Measurements from ENCODE around the gene PRICKLE3.
"Not testable (repeated sequence)": the region's sequence is repeated elsewhere in the genome, so short reads cannot be mapped to it uniquely, and the experiment has no call there.

The PRICKLE3 gene

GRCh38 chrX:49178537-49178936 is 7.6 kb downstream of the PRICKLE3 start:
- DNase-seq, result no peak

DNA sequence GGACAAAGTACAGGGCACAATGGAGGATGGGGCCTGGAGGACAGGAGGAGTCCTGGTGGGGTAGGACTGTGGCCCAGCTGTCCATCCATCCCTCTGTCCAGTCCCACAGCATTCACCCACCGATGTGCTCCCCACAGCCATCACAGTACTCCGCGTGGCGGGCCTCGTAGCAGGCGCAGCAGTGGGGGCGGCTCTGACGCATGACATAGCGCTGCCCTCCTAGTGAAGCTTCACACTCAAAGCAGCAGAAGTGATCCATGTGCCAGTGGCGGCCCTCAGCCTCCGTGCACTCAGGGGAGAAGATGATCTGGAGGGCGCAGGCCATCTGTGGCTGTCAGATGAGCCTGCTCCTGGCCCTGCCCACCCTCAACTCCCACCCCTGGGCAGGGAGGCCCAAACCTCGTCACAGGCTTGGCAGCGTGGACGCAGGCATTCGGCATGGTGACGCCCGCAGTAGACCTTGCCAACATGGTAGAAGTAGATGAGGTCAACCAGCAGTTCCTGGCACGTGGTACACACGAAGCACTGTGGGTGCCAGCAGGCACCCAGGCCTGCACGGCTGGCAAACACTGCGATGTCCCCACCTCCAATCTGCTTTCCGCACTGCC is 8.2 kb downstream of the PRICKLE3 start:
- DNase-seq, result no peak

DNA sequence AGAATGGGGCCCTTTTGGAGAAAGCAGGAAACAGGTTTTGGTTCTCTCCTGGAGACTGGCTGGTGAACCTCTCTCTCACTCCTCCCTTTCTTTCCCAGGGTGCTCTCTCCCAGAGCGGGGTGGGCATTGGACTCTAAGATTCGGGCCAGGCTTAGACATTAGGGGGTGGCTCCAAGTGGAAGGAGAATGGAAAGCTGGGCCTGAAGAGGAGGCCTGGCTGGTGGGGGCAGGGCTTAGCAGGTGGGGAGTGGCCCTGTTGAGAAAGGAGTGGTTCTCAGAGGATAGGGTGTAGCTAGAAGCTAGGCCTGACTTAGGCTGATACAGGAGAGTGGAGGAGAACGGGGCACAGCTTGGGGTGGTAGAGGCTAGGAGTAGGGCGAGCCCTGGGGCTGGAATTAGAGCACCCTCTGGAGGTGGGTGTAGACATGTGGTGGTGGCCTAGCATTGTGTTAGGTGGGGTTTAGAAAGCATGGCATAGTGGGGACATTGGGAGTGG is 8.8 kb downstream of the PRICKLE3 start:
- no peak for DNase-seq

GRCh38 chrX:49176421-49177326 is 9.5 kb downstream of the PRICKLE3 start:
- DNase-seq, result no peak

DNA sequence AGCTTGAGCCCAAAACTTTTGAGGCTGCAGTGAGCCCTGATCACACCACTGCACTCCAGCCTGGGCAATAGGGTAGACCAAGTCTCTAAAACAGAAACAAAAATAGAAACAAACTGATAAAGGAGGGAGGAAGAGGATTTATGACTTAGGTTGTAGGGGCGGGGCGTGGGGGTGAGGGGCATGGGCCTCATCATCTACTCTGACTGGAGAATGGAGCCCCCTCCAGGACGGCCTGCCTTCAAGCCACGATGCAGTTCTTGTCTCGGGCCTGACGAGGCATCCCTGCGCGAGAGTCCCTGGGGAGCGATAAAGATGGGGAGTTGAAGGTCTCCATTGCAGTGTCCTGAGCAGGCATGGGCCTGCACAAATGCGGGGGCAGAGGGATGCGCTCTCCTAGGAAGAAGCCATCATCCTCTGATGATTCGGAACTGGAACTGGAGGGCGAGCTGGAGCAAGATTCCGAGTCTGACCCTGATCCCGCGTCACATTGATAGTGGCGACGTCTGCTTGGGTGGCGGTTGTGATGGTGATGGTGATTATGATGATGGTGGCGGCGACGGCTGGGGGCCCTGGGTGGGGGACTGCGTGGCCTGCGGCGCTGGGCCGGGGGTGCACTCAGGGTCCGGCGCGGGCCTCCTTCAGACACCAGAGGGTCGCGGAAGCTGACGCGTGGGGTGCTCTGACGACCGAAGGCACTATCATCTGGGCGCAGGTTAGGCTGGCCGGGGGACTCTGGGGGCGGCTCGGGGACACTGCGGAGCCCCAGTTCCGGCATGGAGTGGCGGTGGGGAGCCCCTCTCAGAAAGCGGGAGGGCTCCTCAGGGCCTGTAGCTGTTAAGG is 10.5 kb downstream of the PRICKLE3 start:
- DNase-seq, result no peak

- no peak for DNase-seq
Observed at GRCh38 chrX:49174723-49175122, 11.4 kb downstream of the PRICKLE3 start.

DNA sequence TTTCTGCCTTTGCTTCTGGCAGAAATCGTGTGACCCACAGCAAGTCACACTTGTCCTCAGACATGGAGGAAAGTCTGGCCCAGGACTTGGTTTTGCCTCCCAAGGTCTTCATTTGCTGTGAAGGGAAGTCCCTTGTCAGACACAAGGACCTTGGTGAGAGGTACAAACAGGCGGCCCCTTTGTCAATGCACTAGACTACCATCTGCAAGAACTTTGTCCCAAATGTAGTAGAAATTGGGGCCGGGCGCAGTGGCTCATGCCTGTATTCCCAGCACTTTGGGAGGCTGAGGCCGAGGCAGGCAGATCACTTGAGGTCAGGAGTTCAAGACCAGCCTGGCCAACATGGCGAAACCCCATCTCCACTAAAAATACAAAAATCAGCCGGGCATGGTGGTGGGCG is 12.6 kb downstream of the PRICKLE3 start:
- DNase-seq, result not testable (repeated sequence)

DNA sequence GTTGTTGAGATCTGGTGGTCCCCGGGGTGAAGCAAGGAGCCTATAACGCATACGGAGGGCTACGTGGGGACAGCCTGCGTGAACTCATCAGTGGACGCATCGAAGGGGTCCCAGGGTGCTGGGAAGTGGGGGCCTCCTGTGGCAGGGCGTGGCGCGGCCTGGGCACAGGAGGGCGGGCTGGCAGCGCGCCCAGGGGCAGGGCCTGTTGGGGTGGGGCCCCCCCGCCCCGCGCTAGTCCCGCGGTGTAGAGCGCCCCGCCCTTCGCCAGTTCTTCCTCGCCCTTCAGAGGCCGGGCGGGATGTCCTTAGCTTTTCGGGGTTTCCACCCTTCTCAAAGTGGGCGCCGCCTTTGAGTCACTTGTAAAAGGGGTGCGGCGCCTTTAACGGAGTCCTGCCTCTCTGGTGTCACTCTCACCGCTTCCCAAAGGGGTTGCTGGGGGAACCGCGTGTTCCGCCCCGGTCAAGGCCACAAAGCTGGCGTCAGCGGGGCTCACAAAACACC is 13.8 kb downstream of the PRICKLE3 start:
- DNase-seq, result no peak

DNA sequence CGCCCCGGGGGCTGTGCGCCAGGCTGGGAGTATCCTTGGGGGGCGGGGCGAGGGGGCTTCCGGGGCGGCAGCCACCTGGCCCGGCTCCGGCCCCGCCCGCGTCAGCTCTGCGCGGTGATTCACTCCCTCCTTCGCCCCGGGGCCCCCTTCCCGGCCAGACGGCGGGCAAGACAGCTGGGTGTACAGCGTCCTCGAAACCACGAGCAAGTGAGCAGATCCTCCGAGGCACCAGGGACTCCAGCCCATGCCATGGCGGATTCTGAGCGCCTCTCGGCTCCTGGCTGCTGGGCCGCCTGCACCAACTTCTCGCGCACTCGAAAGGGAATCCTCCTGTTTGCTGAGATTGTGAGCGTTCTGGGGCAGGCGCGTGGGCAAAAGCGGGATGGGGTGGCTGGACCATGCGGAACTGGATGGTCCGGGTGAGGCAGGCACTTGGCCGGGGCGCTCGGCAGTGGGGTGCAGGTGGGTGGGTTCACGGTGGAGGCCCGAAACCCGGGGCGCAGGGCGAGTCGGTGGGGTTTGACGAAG is 14.4 kb downstream of the PRICKLE3 start, which contains the start of gene PLP2:
Gene PLP2, plus strand, starts transcription at position 147 of the 528 bp plus-strand sequence. Its CDS starts 103 bp downstream, at position 250.
- DNase-seq, result no peak

- DNase-seq, result no peak
Observed at GRCh38 chrX:49167740-49168108, 18.4 kb downstream of the PRICKLE3 start.

DNA sequence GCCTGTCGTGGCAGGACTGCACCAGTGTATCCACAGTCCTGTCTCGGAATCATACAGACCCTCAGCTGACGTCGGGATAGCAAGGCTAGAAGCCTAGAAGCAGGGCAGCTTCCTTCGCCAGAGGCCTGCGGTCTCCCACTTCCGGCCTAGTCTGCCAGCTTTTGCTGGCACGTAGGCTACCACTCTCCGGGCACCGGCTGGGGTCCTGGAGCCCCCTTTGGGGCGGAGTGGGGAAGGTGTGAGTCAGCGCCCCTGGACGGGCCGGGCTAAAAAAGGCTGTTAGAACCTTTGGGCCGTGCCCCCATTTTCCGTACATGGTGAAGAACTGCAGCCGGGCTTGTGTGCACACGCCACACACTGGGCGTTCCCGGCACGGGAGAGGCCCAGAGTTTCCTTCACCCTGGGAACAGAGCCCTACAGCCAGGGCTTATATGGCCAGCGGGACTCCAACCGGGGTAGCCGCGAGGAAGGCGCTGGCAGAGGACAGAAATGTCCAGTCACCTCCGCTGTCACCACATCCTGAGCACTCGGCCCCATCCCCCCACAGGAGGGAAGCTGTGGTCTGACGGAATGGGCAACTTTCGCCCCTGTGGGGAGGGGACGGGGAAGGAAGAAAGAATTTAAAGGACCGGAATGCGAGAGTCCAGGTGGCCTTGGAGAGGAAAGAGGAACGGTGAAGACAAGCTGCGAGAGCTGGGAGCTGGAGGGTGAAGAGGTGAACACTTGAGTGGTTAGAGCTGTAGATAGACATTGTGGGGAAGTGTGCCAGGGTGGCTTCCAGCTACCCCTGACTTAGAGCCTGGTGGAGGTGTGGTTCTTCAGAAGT is 19.0 kb downstream of the PRICKLE3 start:
- no peak for DNase-seq

DNA sequence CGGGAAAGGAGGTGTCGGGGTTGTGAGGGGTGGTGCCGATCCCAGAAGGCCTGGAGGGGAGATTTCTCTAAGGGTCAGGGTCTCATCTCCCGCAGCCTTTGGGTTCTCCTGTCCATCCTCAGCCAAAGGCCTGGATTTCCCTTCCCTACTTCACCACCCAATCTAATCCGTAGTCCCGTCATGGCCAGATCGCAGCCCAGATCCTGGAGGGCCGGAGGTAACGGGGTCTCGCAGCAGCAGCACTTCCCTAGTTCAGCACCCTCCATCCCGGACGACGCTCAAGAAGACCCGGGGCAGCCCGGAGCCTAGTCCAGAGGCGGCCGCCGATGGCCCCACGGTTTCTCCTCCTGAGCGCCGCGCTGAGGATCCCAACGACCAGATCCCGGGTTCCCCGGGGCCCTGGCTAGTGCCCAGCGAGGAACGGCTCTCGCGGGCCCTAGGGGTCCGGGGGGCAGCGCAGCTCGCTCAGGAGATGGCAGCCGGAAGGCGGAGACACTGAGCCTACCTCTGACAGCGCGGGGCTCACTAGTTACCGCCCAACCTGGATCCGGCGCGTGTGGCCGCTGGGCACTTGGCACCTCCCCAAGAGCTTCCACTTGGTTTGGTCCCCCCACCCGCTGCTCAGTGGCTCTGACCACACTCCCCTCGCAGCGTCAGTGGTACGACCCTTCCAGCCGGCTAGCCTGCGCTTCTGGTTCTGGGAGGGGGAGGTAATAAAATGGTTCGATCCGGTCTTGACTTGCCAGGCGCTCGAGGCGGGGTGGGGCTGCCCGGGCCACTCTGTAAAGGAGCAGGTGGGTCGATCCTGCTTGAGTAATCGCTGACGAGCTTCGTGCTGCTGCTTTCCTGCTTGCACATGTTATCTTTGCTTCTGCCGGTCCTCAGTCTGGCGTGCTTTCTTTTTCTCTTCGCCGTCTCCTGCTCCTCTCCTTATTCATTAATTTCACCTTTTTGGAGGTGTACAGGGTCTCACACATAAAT is 20.0 kb downstream of the PRICKLE3 start:
- peak; percentile 60 for DNase-seq

GRCh38 chrX:49164589-49165360 is 21.4 kb downstream of the PRICKLE3 start:
- DNase-seq, result no peak

- peak; percentile 7 for DNase-seq
Observed at GRCh38 chrX:49163555-49164419, 22.4 kb downstream of the PRICKLE3 start.

- DNase-seq, result no peak
Observed at GRCh38 chrX:49162620-49163019, 23.6 kb downstream of the PRICKLE3 start, which contains the start of gene MAGIX. Gene MAGIX, plus strand, starts transcription at chrX:49162758. Its CDS starts 132 bp downstream, at chrX:49162890.

GRCh38 chrX:49161632-49162031 is 24.5 kb downstream of the PRICKLE3 start:
- no peak for DNase-seq

DNA sequence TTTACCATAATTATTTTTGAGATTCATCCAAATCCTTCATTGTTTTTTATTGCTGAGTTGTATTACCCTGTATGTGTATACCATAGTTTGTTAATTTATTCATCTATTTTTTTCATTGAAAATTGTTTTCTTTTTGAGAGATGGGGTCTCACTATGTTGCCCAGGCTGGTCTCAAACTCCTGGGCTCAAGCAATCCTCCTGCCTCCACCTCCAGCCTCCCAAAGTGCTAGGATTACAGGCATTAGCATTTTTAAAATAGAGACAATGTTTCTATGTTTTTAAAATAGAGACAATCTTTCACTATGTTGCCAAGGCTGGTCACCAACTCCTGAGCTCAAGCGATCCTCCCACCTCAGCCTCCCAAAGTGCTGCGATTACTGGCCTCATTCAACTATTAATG is 25.3 kb downstream of the PRICKLE3 start:
- no peak for DNase-seq

DNA sequence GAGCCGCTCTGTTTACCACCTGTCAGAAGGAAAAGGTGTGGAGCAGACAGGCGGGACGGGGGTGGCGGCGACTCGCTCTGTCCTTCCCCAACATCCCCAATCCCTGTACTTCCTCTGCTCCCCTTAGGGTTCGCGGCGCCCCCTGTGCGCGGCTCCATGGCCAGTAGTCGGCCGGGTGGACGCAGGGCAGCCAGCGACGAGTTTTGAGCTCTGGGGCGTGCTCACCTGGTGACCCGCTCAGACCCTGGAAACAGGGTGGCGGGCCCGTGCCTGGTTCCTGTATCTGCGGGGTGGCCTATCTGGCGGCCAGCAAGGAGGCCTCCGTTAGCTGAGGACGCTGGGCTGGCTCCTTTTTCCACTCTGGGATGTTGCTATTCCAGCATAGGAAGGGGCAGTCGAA is 29.0 kb downstream of the PRICKLE3 start:
- DNase-seq, result no peak
